Activated T-cell treated with anti-CD3 and anti-CD28 coated beads for 1 hour (primary cell): Measurements from ENCODE around the gene RAB17.
"Not testable (repeated sequence)": the region's sequence is repeated elsewhere in the genome, so short reads cannot be mapped to it uniquely, and the experiment has no call there.

Experiments used
- DNase-seq: peaks from one replicate; pipeline ENCODE4 v3.0.0-alpha.2; 2020; ENCODE audit warnings: low read depth

Gene RAB17

DNA sequence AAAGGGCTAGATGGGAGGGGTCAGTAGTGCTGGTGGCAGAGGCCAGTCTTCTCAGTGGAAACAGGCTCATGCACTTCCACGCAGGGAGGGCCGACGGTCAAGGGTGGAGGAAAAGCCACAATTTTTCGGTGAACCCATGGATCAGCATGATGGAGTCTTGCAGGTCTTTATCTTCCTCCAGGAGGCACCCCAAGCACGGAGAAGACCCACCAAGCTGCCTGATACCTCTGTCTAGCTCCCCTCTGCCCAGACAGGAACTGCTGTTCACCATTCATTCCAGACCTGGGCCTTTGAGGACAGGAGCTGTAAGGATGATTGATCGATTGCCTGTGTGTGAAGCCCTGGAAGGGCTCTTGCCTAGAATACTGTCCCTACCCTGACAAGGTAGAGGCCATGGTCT is 34.0 kb upstream of the RAB17 start:
- DNase-seq, result no peak

DNA sequence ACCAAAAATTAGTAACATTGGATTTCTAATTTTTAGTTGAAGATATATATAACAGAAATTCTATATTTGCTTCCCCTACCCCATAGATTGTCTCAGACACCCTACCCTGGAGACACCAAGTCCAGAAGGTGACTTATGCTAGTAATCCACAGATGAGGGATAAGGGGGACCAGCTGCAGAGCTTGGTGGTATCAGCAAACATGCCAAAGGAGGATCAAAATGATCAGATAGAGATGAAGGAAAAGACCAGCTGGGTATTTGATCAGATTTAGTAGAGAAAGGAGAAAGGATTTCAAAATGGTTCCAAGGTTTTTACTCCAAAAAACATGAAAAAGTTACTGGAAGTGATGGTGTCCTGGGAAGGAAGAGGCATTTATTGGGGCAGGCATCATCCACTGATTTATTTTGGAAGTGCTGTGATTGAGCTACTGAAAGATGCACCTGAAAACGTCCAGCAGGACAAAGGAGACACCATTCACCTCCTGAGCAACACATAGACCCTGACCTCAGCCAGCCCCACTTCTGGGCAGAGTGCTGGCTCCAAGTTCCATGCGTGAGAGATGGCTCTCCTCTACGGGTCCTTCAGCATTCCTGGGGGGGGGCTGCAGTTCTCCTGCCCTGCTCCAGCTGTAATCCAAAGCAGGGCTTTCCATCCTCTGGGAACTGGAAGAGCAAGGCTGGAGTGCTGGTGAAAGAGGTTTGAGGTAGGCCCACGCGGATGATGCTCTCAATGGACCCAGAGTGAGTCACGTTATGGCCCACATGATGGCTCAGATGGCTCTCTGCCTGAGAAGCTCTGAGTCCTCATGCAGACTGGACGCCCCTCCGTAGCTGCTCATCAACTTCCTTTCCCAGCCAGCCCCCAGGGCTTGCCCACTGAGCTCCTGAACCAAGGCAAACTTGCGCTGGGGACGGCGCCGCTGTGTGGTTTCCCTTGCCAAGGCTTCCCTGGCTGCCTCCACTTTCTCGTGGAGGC is 33.2 kb upstream of the RAB17 start:
- DNase-seq, result no peak

DNA sequence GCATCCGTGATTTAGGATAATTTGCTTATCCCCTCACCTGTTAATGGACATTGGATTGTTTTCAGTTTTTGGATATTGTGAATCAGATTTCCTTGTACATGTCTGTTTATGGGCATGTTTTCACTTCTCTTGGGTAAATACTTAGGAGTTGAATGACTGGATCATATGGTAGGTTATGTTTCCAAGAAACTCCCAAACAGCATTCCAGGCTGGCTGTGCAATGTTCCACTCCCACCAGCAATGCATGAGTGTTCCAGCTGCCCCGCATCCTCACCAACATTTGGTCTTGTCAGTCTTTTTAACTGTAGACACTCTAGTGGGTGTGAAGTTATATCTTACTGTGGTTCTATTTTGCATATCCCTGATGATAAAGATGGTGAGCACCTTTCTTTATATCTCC is 27.9 kb upstream of the RAB17 start:
- no peak for DNase-seq

DNA sequence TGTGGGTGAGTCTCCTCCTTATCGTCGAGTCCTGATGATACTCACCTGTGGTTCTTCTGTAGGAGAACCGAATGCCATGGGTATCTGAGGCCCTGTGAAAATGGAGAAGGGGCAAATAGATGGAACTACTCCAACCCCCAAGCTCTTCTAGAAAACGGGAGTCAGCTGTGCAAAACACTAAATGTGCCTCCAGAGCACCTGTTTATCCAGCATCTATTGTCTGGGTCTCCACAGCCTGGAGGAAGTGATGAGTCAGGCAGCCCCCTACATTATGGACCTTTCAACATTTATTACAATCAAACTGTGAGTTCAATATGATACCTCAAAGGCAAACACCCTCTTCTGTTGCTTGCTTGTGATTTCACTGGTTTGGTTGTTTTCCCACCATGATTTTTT is 27.1 kb upstream of the RAB17 start:
- DNase-seq, result no peak

DNA sequence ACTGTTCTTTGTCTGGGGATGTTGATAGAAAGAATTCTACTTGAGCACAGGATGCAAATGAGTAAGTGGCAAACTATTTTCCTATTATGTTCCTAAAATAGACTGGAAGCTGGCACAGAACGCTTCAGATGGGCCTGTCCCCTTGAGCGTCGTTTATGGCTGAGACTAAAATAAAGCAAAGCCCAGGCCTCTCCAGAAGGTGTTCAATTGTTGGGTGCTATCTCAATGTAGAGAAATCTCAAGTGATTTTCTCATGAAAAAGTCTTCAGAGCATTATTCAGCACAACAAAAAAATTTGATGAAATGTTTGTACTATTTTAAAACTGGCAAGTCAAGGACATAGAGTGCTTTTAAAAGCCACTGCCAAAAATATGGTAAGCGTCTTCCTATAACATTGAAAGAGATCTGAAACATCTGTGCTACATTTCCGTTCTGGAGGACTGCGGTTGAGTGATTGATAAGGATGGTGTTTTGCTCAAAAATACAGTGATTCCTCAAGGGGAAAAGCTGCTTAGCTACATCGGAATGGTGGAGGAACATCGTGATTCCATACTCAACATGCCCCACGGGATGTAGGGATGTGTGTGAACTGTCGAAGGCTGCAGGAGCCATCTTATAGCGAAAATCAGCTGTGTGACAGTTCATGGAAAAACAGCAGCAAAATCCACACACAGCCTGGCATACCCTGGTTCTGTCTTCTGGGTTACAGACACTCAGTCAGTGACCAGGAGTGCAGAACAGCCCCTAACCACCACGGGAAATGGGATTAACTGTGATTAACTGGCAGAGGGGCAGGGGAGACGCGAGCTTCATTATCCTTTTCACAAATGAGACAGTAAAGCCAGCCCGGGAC is 26.4 kb upstream of the RAB17 start:
- DNase-seq, result no peak

DNA sequence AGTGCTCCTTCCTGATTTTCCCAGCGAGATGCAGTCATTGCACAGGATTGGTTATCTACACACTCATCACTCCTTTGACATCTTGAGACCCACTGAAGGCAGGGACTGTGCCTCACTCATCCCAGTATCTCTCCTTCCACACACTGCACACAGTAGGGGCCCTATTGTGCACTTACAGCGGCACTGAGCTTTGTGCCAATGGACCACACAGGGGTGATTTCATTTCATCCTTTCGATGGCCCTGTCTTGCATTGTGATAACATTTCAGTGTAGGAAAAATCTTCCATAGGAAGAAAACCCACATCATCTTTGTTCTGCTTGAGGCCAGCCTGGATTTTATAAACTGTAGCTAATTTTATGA is 25.8 kb upstream of the RAB17 start:
- DNase-seq, result no peak

DNA sequence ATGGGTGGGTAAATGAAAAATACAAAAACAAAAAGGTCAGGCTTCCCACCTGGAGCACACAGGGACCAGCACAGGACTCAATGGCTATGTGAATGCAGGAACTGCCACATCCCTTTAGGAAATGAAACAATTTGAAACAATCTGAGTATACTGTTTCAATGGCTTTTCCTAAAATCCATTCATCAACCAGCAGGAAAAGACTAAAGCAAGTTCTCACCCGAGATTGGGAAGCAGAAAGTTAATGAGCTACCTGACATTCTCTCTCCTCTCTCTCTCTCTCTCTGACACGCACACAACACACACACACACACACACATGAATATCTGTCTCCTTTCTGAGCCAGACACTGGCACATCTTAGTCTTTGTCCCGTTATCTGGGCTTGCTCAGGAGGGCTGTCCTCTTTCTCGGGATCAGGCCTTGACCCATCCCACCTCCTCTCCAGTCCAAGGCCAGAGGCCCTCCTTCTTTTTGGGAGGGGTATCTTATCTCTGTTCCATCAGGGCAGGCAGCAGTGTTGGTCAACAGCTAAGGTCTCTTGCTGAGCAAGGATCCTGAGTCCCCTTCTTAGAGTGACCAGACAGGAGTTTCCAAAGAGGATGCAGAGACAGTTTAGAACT is 25.2 kb upstream of the RAB17 start:
- DNase-seq, result no peak

DNA sequence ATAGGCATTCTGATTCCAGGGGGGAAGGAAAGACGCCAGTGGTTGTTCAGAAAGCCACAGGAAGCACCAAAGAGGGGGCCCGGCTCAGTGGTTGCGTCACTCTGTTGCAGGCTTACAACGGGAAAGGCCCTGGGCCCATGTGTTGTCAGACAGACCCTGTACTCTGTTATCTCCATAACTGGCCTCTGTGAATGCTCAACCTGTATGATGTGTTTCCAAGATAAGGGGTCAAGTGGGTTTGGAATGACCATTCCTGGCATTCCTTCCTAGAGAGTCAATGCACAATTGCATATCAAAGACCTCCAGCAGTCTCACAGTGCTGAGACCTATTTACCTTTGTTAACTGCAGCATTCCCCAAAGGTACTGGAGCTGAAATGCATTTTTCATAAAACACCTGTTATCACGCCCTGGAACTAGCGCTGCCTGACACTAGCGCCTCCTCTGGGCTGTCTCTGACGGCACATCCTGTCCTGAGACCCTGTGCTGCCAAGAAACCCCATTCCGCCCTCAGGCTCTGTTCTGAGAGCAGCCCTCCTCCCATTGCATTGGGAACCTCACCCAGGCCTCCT is 23.7 kb upstream of the RAB17 start:
- no peak for DNase-seq

DNA sequence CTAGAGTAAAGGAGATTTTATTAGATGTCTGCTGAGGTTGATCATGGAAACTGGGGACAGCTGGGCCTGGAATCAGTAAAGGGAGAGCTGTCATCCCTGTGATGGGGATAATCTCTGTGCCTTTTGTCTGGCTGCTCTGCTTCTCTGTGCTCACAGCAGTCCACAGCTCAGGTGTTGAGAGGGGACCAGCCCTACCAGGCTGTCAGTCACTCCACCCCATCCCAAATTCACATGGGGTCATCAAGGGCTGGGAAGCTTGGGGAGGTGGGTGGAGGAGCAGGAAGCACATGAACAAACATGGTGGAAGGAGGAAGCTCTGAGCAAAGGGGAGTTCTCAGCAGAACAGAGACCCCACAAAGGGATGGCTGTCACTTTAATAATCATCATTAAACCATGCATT is 23.1 kb upstream of the RAB17 start:
- DNase-seq, result no peak

DNA sequence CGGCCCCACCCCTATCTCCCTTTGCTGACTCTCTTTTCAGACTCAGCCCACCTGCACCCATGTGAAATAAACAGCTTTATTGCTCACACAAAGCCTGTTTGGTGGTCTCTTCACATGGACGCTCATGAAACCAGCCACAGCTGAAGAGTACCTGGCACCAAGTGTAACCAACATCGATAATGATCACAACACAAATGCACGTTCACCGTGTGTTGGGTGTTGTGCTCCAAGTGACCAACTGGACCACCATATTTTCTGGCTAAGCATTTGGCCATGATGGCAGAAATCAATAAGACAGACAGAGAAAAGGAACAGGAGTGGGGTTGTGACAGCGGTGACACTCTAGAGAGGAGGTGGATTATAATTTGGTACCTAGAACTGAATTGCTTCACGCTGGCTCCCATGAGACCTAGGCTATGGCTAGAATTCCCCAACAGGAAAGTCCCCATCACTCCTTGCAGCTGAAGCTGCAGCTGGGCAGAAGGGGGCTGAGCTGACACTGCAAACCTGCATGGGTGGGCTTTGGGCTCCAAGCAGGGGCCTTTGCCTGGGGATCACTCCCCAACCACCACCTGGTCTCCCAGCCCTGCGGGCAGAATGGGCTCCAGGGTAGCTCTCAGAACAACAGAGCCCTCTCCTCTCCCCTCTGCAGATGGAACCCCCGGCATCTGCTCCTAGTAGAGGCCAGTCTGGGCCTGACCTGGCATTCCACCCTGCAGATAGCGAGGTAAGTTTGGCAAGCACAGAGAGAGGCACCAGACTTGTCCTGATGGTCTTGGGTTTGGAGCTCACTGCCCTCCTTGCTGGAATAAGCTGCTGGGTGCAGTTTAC is 22.2 kb upstream of the RAB17 start:
- DNase-seq, result no peak

DNA sequence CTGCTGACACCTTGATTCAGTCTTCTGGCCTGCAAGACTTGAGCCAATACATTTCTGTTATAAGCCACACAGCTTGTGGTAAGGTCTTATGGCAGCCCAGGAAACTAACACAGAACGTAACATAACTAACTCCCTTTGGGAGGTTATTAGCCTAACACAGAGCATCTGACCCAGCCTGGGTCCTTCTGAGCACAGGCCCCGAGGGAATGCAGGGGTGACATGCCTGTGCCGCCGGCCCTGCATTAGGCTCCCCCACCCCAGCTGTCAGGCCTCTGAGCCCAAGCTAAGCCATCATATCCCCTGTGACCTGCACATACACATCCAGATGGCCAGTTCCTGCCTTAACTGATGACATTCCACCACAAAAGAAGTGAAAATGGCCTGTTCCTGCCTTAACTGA is 16.0 kb upstream of the RAB17 start:
- DNase-seq, result not testable (repeated sequence)

DNA sequence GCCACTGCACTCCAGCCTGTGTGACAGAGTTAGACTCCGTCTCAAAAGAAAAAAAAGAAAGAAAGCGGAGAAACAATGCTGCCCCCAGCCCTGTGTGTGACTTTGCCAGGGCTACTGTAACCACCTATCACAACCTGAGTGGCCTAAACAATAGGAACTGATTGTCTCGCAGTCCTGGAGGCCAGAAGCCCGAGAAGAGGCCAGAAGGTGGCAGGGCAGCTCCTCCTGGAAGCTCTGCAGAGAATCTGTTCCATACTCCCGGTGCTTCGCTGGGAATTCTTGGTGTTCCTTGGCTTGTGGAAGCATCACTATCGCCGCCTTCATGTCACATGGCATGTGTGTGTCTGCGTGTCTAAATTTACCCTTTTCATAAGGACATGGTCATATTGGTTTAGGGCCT is 14.4 kb upstream of the RAB17 start:
- no peak for DNase-seq

DNA sequence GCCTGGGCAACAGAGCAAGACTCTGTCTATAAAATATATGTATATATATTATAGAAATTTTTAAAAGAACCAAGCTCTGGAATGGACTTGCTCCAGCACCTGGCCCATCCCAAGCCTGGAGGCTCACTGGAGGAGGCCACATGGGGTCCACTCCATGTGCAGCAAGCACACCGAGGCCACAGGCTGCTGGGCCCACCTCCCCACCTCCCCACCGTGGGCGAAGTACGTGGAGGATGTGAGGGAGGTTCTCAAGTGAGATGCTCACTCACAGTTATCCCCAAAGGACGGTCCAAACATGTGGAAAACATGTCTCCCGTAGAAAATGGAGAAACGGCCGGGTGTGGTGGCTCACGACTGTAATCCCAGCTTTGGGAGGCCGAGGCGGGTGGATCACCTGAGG is 13.9 kb upstream of the RAB17 start:
- DNase-seq, result no peak

DNA sequence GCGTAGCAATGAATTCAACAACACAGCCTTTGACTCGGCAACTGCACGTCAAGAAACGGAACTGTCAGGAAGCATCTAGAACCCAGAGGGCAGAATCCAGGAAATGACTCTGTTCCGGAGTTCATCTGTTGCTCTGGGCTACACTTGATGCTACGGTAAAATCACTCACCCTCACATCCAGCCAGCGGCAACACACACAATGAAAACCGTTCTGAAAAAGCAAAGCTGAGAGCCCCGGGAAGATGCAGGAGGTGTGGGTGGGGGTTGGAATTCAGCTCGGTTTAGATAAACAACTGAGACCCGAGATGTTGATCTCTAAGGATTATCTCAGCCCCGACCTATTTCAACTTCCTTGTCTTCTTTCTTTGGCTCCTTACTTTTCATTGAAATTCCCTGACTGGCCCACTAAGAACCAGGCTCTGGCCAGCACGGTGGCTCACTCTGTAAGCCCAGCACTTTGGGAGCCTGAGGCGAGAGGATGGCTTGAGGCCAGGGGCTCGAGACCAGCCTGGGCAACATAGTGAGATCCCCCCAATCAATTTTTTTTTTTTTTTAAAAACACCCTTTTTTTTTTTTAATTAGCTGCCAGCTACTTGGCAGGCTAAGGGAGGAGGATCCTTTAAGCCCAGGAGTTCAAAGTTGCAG is 13.3 kb upstream of the RAB17 start:
- peak; percentile 31 for DNase-seq

DNA sequence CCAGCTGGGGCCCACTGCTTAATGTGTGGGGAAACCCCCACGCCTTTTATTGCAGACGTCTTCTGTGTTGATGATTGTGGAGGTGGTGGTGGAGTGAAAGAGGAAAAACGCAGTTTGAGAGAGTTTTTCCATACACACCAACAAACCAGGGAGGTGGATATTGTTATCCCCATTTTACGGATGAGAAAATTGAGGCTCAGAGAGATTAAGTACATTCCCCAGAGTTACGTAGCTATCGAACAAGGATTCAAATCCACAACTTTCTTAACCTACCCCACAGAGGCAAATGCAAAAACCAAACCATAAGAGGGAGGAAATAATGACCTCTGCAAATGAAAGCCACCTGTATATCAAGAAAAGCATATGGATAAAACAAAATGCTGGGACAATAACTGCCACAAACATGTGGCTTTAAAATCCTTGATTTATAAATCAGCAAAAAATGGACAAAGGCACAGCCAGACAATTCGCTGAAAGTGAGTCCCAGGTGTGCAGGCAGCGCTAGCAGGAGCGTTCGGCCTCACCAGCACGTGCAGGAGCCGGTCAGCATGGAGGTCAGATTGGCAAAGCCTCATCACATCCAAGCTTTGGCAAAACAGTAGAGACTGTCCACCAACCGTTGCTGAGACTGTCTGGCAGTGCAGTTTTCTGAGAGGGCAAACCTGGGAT is 12.6 kb upstream of the RAB17 start:
- DNase-seq, result no peak

DNA sequence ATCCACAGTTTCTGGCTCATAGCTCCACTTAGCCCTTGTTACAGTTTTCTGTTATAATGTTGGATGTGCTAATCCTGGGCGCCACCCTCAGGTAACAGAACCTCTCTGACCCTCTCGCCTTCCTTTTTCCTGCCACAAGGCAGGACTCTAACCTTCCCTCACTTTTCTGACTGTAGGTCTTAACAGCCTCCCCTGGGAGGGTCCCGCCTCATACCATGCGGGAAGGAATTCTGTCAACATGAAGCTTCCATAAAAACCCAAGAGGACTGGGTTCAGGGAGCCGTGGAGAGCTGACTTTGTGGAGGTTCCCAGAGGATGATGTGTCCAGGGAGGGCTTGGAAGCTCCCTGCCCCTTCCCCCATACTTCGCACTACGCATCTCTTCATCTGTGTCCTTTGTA is 11.9 kb upstream of the RAB17 start:
- no peak for DNase-seq

DNA sequence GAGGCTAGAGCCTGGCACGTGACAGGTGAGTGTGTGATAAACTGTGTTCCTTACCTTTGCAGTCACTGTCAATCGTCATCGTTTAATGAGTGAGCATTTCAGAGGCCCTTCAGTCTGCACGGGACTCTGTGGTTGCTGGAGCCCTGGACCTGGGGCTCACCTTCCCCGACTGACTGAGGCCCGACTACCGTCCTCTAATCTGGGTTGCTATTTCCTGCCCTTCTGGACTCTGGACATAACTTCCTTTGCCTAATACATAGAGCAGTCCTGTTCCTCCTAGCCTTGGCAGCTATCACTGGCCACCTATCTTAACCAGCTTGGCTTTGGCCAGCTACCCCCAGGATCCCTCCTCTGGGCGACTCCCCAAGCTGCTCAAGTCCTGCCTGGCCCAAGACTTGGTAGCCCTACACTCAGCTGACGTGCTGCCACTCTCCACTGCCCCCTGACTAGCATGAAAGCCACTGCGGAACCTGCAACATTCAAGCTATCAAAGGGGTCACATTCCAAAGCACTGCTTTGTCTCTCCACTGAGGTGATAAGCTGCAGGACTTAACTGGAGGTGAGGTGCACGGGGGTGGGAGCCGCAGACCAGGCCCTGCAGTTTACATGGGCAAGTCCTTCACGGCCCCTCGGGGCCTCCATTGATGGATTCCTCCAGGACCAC is 11.1 kb upstream of the RAB17 start:
- no peak for DNase-seq

DNA sequence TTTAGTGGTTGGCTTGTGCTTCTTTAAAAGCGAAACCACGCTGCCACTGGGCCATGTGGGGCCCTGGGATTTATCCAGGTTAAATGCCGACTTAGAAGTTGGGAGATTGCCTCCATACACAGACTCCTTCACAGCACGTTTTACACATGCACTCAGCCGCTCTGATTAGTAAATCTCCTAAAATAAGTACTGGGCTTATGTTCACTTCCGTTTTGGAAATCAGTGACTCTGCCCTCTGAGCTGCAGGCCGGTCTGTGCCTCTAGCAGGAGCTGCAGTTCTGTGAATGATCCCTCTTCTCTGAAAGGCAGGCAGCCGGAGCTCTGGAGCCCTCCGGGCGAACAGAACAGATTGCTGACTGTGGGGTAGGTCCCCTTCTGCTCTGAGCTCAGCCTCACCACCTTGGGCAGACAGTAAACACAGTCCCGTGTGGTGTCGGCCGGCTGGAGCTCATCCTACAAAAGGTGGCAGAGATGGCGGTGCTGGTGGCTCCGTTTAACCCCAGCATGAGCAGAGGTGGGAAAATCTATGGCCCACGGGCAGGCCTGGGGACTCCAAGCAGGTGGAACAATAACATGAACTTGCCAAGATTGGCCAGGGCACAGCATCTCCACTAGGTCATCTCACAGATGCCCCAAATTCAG is 9.8 kb upstream of the RAB17 start:
- DNase-seq, result no peak

DNA sequence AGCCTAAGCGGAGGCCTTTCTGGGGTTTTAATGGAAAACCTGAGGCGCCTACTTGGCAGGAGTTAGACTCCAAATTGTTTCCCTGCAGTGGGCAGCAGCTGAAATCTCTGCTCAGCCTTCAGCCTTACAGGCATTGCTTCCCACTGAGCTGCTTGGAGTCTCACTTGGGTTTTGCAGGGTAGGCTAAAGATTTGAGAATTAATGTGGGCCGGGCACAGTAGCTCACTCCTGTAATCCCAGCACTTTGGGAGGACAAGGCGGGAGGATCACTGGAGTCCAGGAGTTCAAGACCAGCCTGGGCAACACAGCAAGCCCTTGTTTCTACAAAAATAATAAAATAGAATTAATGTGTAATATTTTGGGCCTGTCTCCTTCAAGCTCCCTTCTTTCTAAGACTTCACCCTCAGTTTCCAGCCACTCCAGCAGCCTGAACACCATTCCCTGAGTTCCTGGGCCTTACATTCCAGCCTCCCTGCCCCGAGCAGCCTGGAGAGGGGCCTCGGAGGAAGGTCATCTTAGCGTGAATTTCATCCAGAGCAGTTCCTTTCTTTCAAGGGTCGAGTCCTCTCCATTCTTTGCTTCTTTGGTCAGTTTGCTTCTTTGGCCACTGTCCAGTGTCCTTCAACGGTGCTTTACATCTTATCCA is 9.1 kb upstream of the RAB17 start:
- DNase-seq, result no peak
